Neural cell (in vitro differentiated cells): ENCODE results near the gene TMEM258. TPM values are rescaled to one million over a fixed set of nuclear protein-coding genes. Genes with fewer than 3 reads are reported as not detected.

Source experiments
- H2AFZ ChIP-seq: fragments of 200-600, 300-800 bp; sonication (generic), shearing (Covaris generic); 2 replicates; pipeline ENCODE4 v1.6.0; 2014; ENCODE audit warnings: low read depth, mild to moderate bottlenecking, antibody characterized with exemption, low read length, moderate library complexity
- H3F3A ChIP-seq: fragments of 200-600 bp; shearing (Covaris generic); 2 replicates; pipeline ENCODE4 v1.6.1; 2016; ENCODE audit warnings: mild to moderate bottlenecking, moderate library complexity, mixed read lengths, antibody characterized with exemption, low read length; ENCODE audit not compliant: insufficient read depth, poor library complexity, severe bottlenecking
- H3K27ac ChIP-seq: fragments of 200-600, 300-800 bp; sonication (generic), shearing (Covaris generic); 2 replicates; pipeline ENCODE4 v1.5.1; 2014; ENCODE audit warnings: mild to moderate bottlenecking, low read length, moderate library complexity
- H3K27me3 ChIP-seq: fragments of 300-800, 200-600 bp; sonication (generic), shearing (Covaris generic); 2 replicates; pipeline ENCODE4 v1.6.0; 2014; ENCODE audit warnings: mild to moderate bottlenecking, low read depth, low read length, moderate library complexity; ENCODE audit not compliant: insufficient read depth
- H3K36me3 ChIP-seq: fragments of 300-800, 200-600 bp; sonication (generic), shearing (Covaris generic); 2 replicates; pipeline ENCODE4 v1.5.1; 2014; ENCODE audit warnings: mild to moderate bottlenecking, antibody characterized with exemption, low read length, moderate library complexity; ENCODE audit not compliant: insufficient read depth
- H3K4me2 ChIP-seq: fragments of 300-800, 200-600 bp; sonication (generic), shearing (Covaris generic); 2 replicates; pipeline ENCODE4 v1.6.0; 2014; ENCODE audit warnings: mild to moderate bottlenecking, low read length
- H3K4me3 ChIP-seq: fragments of 300-800, 200-600 bp; sonication (generic), shearing (Covaris generic); 2 replicates; pipeline ENCODE4 v1.5.1; 2014; ENCODE audit warnings: mild to moderate bottlenecking, low read length, moderate library complexity
- H3K79me2 ChIP-seq: fragments of 200-600 bp; shearing (Covaris generic); replicated peaks from 2 replicates; pipeline ENCODE4 v1.6.0; 2014; ENCODE audit warnings: mild to moderate bottlenecking, low read length, moderate library complexity; ENCODE audit not compliant: insufficient read depth
- H3K9ac ChIP-seq: fragments of 300-800, 200-600 bp; sonication (generic), shearing (Covaris generic); 2 replicates; pipeline ENCODE4 v1.6.1; 2016; ENCODE audit warnings: mild to moderate bottlenecking, low read length, mixed read lengths
- H3K9me2 ChIP-seq: fragments of 200-600 bp; shearing (Covaris generic); 2 replicates; pipeline ENCODE4 v1.6.1; 2016; ENCODE audit warnings: mild to moderate bottlenecking, low read length, mixed read lengths; ENCODE audit not compliant: insufficient read depth
- H3K9me3 ChIP-seq: fragments of 200-600, 300-800 bp; sonication (generic), shearing (Covaris generic); 2 replicates; pipeline ENCODE4 v1.6.1; 2016; ENCODE audit warnings: mild to moderate bottlenecking, mixed run types, low read length, moderate library complexity, mixed read lengths
- H4K20me1 ChIP-seq: fragments of 200-600 bp; shearing (Covaris generic); 2 replicates; pipeline ENCODE4 v1.6.1; 2016; ENCODE audit warnings: mild to moderate bottlenecking, mixed run types; ENCODE audit not compliant: insufficient read depth
- CTCF ChIP-seq: fragments of 450-650 bp; IDR thresholded peaks from 2 replicates; pipeline ENCODE4 v1.5.1; 2014; ENCODE audit warnings: antibody characterized with exemption, mild to moderate bottlenecking, moderate library complexity; ENCODE audit not compliant: poor library complexity, severe bottlenecking
- EP300 ChIP-seq: fragments of 450-650 bp; conservative IDR thresholded peaks from 2 replicates; pipeline ENCODE4 v1.6.1; 2014; ENCODE audit warnings: antibody characterized with exemption, mild to moderate bottlenecking, moderate library complexity; ENCODE audit not compliant: poor library complexity, severe bottlenecking
- EZH2 ChIP-seq: fragments of 200-600, 300-800 bp; shearing (Covaris generic), sonication (generic); IDR thresholded peaks from 2 replicates; pipeline ENCODE4 v1.6.1; 2014; ENCODE audit warnings: antibody characterized with exemption, low read length, borderline replicate concordance, mild to moderate bottlenecking; ENCODE audit not compliant: insufficient read depth, poor library complexity, severe bottlenecking
- MXI1 ChIP-seq: fragments of 450-650 bp; conservative IDR thresholded peaks from 2 replicates; pipeline ENCODE4 v1.6.1; 2014; ENCODE audit warnings: antibody characterized with exemption, mild to moderate bottlenecking; ENCODE audit not compliant: poor library complexity, severe bottlenecking
- POLR2AphosphoS5 ChIP-seq: IDR thresholded peaks from 2 replicates; pipeline ENCODE4 v1.6.1; 2012
- RAD21 ChIP-seq: fragments of 450-650 bp; conservative IDR thresholded peaks from 2 replicates; pipeline ENCODE4 v1.6.1; 2014; ENCODE audit warnings: antibody characterized with exemption, mild to moderate bottlenecking, moderate library complexity
- REST ChIP-seq: IDR thresholded peaks from 2 replicates; pipeline ENCODE4 v1.6.1; 2012; ENCODE audit warnings: borderline replicate concordance
- SMC3 ChIP-seq: fragments of 450-650 bp; conservative IDR thresholded peaks from 2 replicates; pipeline ENCODE4 v1.6.1; 2014; ENCODE audit warnings: antibody characterized with exemption, mild to moderate bottlenecking, moderate library complexity; ENCODE audit not compliant: poor library complexity
- TAF1 ChIP-seq: IDR thresholded peaks from 2 replicates; pipeline ENCODE4 v1.6.1; 2012; ENCODE audit warnings: low read depth
- polyA plus RNA-seq: library from polyadenylated mRNA; depleted of rRNA; stranded (reverse); fragments of >200 nt; gene quantifications from 2 replicates; pipeline ENCODE4 v1.2.3, GENCODE V29; 2014

The TMEM258 gene
- polyA plus RNA-seq, 1 donor from 2014 or later = 134 TPM

- Histone ChIP-seq H3K9me3 (no peaks in the 10 kb centered on the region), H3K4me2 (no peak overlapping the region), H3K27me3 (no peaks in the 10 kb centered on the region), H2AFZ (no peak overlapping the region), H3K4me3 (no peak overlapping the region), H3K27ac (no peak overlapping the region), H3K9ac (no peak overlapping the region), H3K9me2 (no peaks in the 10 kb centered on the region), H3K79me2 (no peaks in the 10 kb centered on the region), H3K36me3 (no peaks in the 10 kb centered on the region), H3F3A (no peaks in the 10 kb centered on the region), H4K20me1 (no peaks in the 10 kb centered on the region)
- TF ChIP-seq MXI1 (no peak), RAD21 (no peak), SMC3 (no peak), REST (no peak), EZH2 (no peak), CTCF (no peak), EP300 (no peak), TAF1 (no peak)
Measured at GRCh38 chr11:61775606-61776554, 16.5 kb downstream of the TMEM258 start.

- no peaks in the 10 kb centered on the region for H3K9me3 ChIP-seq
- H3F3A ChIP-seq = no peaks in the 10 kb centered on the region
- H3K9me2 ChIP-seq = no peaks in the 10 kb centered on the region
- H3K27ac ChIP-seq = no peak overlapping the region
- H3K79me2 ChIP-seq = no peaks in the 10 kb centered on the region
- no peaks in the 10 kb centered on the region for H3K27me3 ChIP-seq
- H3K4me2 ChIP-seq = no peak overlapping the region
- H2AFZ ChIP-seq = no peak overlapping the region
- no peak for TF ChIP-seq TAF1
- TF ChIP-seq MXI1 = no peak
- TF ChIP-seq CTCF = no peak
- no peak for TF ChIP-seq EP300
- no peak for TF ChIP-seq SMC3
- TF ChIP-seq RAD21 = no peak
- no peak for TF ChIP-seq EZH2
- no peak for TF ChIP-seq REST
- TF ChIP-seq POLR2AphosphoS5 = no peak
- no peak overlapping the region for H3K4me3 ChIP-seq
- no peak overlapping the region for H3K9ac ChIP-seq
- H4K20me1 ChIP-seq = no peaks in the 10 kb centered on the region
- no peaks in the 10 kb centered on the region for H3K36me3 ChIP-seq
Measured at GRCh38 chr11:61775106-61775505, 17.3 kb downstream of the TMEM258 start.
